CD4-positive, alpha-beta T cell treated with Interleukin-12 subunit alpha and Interleukin-12 subunit beta, for 1 hour (primary cell): ENCODE data around the gene BSND.
"Not testable (repeated sequence)": the region's sequence is repeated elsewhere in the genome, so short reads cannot be mapped to it uniquely, and the experiment has no call there.

ENCODE experiments used
- DNase-seq: peaks from one replicate; pipeline ENCODE4 v3.0.0-alpha.2; 2020

Gene BSND

DNA sequence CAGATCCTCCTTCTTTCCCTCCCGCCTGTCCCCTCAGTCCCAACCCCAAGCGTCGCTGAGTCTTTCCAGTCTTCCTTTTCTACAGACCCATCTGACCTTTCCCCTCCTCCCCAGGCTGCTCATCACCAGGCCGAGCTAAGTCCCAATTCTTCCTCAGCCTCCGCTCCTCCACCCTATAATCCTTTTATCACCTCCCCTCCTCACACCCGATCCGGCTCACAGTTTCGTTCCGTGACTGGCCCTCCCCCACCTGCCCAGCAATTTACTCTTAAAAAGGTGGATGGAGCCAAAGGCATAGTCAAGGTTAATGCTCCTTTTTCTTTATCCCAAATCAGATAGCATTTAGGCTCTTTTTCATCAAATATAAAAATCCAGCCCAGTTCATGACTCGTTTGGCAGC is 25.4 kb downstream of the BSND start:
- not testable (repeated sequence) for DNase-seq

- DNase-seq = not testable (repeated sequence)
These were observed 27.9 kb downstream of the BSND start for GRCh38 chr1:55026682-55027081.

GRCh38 chr1:55031098-55031497 is 32.4 kb downstream of the BSND start:
- DNase-seq = not testable (repeated sequence)

- no peak for DNase-seq
These were observed 34.5 kb downstream of the BSND start for GRCh38 chr1:55033265-55033614.

DNA sequence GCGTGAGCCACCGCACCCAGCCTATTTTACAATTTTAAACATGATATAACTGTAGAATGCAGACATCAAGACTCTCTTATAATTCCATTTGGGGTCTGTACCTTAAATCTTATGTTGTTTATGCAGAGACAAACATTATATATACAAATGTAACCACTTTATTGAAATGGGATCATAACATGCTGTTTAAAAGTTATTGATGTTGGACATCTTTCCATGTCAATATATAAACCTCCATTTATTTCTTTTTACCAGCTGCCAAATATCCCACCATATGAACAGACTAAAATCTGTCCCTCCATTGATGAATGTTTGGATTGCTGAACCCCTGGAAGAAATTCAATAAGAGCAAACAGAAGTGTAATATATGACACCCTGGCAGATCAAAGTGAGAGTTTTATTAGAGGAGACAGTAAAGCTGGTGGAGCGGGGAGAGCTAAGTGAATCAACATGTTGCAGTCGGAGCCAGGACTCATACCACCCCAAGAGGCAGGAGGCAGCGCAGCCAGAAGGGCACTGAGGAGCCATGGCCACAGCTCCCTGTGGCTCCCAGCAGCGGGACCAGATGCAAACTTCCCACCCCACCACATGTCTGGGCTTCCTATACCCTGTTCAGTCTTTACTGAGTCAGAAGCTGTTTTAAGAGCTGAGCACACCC is 35.9 kb downstream of the BSND start:
- DNase-seq = no peak

DNA sequence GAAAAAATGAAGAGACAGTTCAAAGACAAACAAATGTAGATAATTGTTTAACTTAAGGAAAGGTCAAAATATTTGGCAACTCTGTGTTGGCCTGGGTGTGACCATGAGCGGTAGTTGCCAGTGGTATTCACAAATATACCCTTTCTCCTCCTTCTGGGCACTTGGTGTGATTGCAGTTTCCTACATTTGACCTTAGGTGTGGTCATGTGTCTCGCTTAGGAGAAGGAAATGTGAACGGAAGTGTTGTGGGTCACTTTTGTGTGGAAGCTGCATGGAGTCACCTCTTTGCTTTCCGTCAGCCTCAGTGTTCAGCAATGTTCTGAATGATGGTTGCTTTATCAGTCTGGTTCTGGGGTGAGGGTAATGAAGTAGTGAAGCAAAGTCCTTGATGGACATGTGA is 37.2 kb downstream of the BSND start:
- no peak for DNase-seq

DNA sequence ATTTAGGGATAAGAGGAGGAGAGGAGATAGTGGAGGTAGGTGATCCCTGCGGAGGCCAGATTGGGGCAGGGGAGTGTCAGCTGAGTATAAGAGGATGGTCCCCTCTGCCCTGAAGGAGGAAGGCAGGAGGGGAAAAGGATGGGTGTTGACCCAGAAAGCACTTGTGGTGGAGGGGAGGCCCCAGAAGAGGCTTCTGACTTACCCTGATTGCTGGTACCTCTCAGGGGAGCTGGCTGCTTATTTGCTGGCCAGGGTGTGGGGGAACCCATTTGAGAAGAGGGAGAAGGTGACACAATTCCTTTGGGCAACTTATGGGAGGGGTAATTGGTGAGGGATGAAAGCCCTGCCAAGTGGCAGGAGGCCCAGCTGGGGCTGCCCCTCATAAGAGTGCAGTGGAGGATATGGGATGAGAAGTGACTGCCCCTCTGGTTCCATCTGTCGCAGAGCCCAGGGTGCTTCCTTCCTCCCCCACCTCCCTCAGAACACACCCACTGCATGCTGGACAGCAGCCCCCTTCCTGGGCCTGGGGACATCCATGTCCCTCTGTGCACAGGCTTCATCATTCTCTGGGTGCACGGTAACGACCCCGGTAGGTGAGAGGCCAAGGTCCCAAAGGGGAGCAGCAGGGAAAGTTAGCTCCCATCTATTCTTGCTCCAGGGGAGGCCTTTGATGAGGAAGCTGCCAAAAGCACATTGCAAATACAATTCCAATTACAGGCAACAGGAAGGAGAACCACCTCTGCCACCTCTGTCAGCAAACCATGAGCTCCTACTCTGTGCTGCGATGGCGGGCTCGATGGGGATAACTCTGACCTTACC is 39.2 kb downstream of the BSND start:
- no peak for DNase-seq

DNA sequence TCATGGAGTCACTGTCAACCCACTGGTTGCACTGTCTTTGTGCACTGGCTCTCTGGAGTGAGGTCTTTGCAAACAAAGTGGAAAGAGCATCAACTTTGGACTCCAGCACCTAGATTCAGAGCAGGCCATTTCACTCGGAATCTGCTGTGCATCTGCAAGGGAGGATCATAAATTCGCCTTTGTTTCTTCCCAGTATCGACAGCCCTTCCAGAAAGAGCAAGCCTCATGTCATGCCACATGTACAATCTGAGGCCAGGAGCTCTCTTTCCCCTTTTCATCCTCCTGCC is 39.8 kb downstream of the BSND start:
- DNase-seq = no peak

DNA sequence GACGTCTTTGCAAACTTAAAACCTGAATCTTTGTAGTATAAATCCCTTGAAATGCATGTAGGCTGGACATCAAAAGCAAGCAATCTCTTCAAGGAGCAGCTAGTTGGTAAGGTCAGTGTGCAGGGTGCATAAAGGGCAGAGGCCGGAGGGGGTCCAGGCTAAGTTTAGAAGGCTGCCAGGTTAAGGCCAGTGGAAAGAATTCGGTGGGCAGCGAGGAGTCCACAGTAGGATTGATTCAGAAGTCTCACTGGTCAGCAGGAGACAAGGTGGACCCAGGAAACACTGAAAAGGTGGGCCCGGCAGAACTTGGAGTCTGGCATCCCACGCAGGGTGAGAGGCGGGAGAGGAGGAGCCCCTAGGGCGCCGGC is 40.2 kb downstream of the BSND start:
- DNase-seq = no peak

GRCh38 chr1:55039342-55040082 is 40.8 kb downstream of the BSND start, which contains the start of gene PCSK9:
TSS of gene PCSK9 (plus strand) at chr1:55039548. CDS start at chr1:55039838, 290 bp downstream.
- DNase-seq = no peak

- no peak for DNase-seq
These were observed 41.6 kb downstream of the BSND start for GRCh38 chr1:55040083-55040932.

DNA sequence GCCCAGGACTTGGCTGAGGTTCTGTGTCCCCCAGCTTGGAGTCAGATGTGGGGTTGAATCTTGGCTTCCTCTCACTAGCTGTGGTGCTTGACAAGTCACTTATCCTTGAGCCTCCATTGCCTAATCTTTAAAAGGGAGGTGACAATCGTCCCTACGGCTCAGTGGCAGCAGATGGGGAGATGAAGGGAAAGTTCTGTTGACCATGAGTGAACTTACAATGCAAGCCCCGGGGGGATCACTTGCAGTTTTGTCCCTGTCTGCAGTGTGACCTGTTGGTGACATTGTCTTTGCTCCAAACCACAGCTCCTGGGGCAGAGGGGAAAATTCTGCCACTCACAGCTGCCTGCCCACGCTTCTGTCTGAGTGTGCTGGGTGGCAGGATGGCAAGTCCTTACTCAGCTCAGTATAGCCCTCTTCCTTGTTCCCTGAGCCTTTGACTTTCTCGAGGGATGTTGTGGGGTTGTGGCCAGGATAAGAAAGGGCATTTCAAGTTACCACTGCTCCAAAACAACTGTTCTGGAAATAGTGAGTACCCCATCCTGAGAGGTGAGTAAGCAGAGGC is 42.3 kb downstream of the BSND start:
- DNase-seq = no peak

- no peak for DNase-seq
These were observed 42.9 kb downstream of the BSND start for GRCh38 chr1:55041613-55042012.

DNA sequence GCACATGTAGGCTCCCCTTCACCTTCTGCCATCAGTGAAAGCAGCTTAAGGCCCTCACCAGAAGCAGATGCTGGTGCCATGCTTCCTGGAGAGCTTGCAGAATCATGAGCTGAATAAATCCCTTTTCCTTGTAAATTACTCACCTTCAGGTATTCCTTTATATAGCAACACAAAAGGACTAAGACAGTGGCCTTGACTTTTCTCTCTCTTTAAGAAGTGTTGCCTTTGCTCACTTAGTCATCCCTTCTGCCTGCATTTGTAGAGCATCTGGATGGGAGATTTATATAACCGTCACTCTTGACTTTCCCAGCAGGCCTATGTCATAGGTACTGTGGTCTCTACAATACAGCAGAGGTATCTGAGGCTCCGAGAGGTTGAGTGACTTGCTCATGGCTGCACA is 44.3 kb downstream of the BSND start:
- DNase-seq = no peak

GRCh38 chr1:55043726-55044125 is 45.0 kb downstream of the BSND start:
- no peak for DNase-seq

DNA sequence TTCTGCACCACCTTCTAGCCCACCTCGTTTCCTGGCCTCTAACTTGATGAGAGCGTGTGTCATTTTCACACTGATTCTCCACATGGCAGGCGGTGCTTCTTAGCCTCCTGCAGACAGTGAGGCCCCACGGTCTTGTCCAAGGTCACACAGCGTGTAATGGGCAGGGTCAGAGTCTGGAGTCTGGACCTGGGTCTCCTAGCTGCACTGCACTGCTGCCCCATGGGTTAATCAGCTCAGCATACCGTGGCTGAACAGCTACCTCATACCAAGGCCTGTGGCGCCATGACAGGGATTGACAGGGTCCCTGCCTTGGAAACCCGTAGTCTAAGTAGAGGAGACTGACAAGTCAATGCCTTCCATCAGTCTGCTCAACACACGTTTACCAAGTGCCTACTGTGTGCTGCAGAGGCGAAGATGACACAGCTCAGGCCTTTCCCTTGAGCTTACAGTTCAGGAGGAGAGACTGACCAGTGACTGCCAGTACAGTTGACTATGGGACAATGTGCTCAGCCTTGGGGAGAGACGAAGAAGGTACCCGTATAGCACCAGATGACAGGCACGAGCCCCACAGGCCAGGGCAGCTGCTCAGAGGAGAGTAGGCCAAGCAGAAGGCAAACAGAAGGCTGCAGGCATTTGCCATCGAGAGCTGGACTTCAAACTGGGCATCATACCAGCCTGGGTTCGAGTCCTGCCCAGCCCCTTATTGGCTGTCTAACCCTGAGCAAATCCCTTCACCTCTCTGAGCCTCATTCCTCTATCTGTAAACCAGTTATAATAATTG is 46.1 kb downstream of the BSND start:
- DNase-seq = no peak

DNA sequence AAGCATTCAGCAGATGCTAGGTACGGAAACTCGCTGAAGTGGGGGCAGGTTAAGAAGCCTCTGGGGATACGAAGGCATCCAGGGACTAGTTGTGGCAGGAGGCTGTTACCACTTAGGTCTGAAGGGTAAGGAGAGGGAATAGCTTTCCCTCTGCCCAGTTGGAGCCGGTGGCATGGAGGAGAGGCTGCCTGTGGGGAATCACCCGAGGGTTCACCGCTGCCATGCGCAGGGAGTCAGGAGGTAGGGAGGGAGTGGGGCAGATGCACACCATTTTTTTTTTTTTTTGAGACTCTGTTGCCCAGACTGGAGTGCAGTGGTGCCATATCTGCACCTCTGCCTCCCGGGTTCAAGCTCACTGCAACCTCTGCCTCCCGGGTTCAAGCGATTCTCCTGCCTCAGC is 46.7 kb downstream of the BSND start:
- no peak for DNase-seq

DNA sequence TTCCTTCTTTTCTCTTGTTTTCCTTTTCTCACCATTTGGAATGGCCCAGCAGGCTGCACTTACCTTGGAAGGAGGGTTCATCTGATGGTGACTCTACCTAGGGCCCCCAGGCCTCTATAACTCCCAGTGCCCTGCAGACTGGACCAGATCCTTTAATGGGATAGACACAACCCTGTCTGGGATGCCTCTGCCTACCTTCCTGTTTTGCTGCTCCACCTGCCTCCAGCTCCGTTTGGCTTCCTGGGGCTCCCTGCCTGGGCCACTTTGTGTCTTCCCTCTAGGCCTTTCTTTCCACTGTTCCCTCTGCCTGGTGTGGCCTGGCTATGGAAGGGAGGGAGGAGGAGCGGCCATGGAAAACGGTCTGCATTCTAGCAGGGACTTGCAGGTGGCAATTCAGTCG is 48.1 kb downstream of the BSND start:
- DNase-seq = no peak

DNA sequence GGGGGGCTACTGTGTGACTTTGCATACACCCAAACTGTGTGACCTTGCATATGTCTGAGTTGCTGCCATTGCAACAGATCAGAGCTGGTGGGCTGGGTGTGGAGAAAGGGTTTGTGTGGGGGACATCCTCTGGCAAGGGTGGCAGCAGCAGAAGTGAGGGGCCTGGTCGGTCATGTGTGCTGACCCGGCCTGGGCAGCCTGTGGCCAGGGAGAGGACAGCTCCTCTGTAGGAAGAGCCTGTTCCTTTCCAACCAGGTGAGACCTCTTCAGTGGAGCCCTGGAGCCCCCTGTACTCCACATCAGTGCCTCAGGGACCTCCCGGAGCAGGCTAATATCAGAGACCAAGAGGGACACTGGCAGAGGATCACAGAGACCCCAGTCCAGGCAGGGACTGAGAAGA is 48.9 kb downstream of the BSND start:
- no peak for DNase-seq

- no peak for DNase-seq
These were observed 49.9 kb downstream of the BSND start for GRCh38 chr1:55048453-55049270.

DNA sequence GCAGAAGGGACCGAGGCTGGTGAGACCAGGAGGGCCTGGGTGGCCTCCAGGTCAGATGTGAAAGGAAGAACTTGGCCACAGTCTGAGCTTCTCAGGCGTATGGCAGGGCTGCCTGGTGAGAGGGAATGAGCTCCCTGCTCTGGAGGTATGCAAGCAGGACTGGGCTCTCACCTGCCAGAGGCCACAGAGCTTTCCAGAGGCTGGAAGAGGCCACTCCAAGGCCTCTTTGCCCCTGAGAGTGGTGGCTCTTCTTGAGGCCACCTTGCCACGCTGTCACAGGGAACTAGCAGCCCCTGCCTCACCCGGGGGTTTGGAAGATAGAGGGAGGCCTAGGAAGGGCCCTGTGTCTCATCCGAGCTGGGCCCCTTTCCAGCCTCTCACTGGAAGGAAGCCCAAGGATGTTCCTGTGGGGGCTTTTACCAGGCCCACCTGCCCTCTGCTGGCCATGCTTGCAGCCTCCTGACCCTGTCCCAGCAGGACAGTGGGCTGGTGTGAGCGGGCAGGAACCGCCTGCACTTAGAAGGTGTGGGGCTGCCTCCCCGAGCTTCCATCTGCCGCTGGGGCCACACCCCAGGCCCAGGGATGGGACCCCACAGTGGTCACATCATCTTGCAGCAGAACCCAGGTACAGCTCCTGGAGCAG is 50.7 kb downstream of the BSND start:
- DNase-seq = no peak
